Neural cell (in vitro differentiated cells): ENCODE results near the gene KCNQ5. TPM values are rescaled to one million over a fixed set of nuclear protein-coding genes. Genes with fewer than 3 reads are reported as not detected.

Experiments
- H2AFZ ChIP-seq: fragments of 200-600, 300-800 bp; sonication (generic), shearing (Covaris generic); 2 replicates; pipeline ENCODE4 v1.6.0; 2014; ENCODE audit warnings: low read depth, mild to moderate bottlenecking, antibody characterized with exemption, low read length, moderate library complexity
- H3F3A ChIP-seq: fragments of 200-600 bp; shearing (Covaris generic); 2 replicates; pipeline ENCODE4 v1.6.1; 2016; ENCODE audit warnings: mild to moderate bottlenecking, moderate library complexity, mixed read lengths, antibody characterized with exemption, low read length; ENCODE audit not compliant: insufficient read depth, poor library complexity, severe bottlenecking
- H3K27ac ChIP-seq: fragments of 200-600, 300-800 bp; sonication (generic), shearing (Covaris generic); 2 replicates; pipeline ENCODE4 v1.5.1; 2014; ENCODE audit warnings: mild to moderate bottlenecking, low read length, moderate library complexity
- H3K27me3 ChIP-seq: fragments of 300-800, 200-600 bp; sonication (generic), shearing (Covaris generic); 2 replicates; pipeline ENCODE4 v1.6.0; 2014; ENCODE audit warnings: mild to moderate bottlenecking, low read depth, low read length, moderate library complexity; ENCODE audit not compliant: insufficient read depth
- H3K36me3 ChIP-seq: fragments of 300-800, 200-600 bp; sonication (generic), shearing (Covaris generic); 2 replicates; pipeline ENCODE4 v1.5.1; 2014; ENCODE audit warnings: mild to moderate bottlenecking, antibody characterized with exemption, low read length, moderate library complexity; ENCODE audit not compliant: insufficient read depth
- H3K4me2 ChIP-seq: fragments of 300-800, 200-600 bp; sonication (generic), shearing (Covaris generic); 2 replicates; pipeline ENCODE4 v1.6.0; 2014; ENCODE audit warnings: mild to moderate bottlenecking, low read length
- H3K4me3 ChIP-seq: fragments of 300-800, 200-600 bp; sonication (generic), shearing (Covaris generic); 2 replicates; pipeline ENCODE4 v1.5.1; 2014; ENCODE audit warnings: mild to moderate bottlenecking, low read length, moderate library complexity
- H3K79me2 ChIP-seq: fragments of 200-600 bp; shearing (Covaris generic); replicated peaks from 2 replicates; pipeline ENCODE4 v1.6.0; 2014; ENCODE audit warnings: mild to moderate bottlenecking, low read length, moderate library complexity; ENCODE audit not compliant: insufficient read depth
- H3K9ac ChIP-seq: fragments of 300-800, 200-600 bp; sonication (generic), shearing (Covaris generic); 2 replicates; pipeline ENCODE4 v1.6.1; 2016; ENCODE audit warnings: mild to moderate bottlenecking, low read length, mixed read lengths
- H3K9me2 ChIP-seq: fragments of 200-600 bp; shearing (Covaris generic); 2 replicates; pipeline ENCODE4 v1.6.1; 2016; ENCODE audit warnings: mild to moderate bottlenecking, low read length, mixed read lengths; ENCODE audit not compliant: insufficient read depth
- H3K9me3 ChIP-seq: fragments of 200-600, 300-800 bp; sonication (generic), shearing (Covaris generic); 2 replicates; pipeline ENCODE4 v1.6.1; 2016; ENCODE audit warnings: mild to moderate bottlenecking, mixed run types, low read length, moderate library complexity, mixed read lengths
- H4K20me1 ChIP-seq: fragments of 200-600 bp; shearing (Covaris generic); 2 replicates; pipeline ENCODE4 v1.6.1; 2016; ENCODE audit warnings: mild to moderate bottlenecking, mixed run types; ENCODE audit not compliant: insufficient read depth
- CTCF ChIP-seq: fragments of 450-650 bp; IDR thresholded peaks from 2 replicates; pipeline ENCODE4 v1.5.1; 2014; ENCODE audit warnings: antibody characterized with exemption, mild to moderate bottlenecking, moderate library complexity; ENCODE audit not compliant: poor library complexity, severe bottlenecking
- EP300 ChIP-seq: fragments of 450-650 bp; conservative IDR thresholded peaks from 2 replicates; pipeline ENCODE4 v1.6.1; 2014; ENCODE audit warnings: antibody characterized with exemption, mild to moderate bottlenecking, moderate library complexity; ENCODE audit not compliant: poor library complexity, severe bottlenecking
- EZH2 ChIP-seq: fragments of 200-600, 300-800 bp; shearing (Covaris generic), sonication (generic); IDR thresholded peaks from 2 replicates; pipeline ENCODE4 v1.6.1; 2014; ENCODE audit warnings: antibody characterized with exemption, low read length, borderline replicate concordance, mild to moderate bottlenecking; ENCODE audit not compliant: insufficient read depth, poor library complexity, severe bottlenecking
- MXI1 ChIP-seq: fragments of 450-650 bp; conservative IDR thresholded peaks from 2 replicates; pipeline ENCODE4 v1.6.1; 2014; ENCODE audit warnings: antibody characterized with exemption, mild to moderate bottlenecking; ENCODE audit not compliant: poor library complexity, severe bottlenecking
- POLR2AphosphoS5 ChIP-seq: IDR thresholded peaks from 2 replicates; pipeline ENCODE4 v1.6.1; 2012
- RAD21 ChIP-seq: fragments of 450-650 bp; conservative IDR thresholded peaks from 2 replicates; pipeline ENCODE4 v1.6.1; 2014; ENCODE audit warnings: antibody characterized with exemption, mild to moderate bottlenecking, moderate library complexity
- REST ChIP-seq: IDR thresholded peaks from 2 replicates; pipeline ENCODE4 v1.6.1; 2012; ENCODE audit warnings: borderline replicate concordance
- SMC3 ChIP-seq: fragments of 450-650 bp; conservative IDR thresholded peaks from 2 replicates; pipeline ENCODE4 v1.6.1; 2014; ENCODE audit warnings: antibody characterized with exemption, mild to moderate bottlenecking, moderate library complexity; ENCODE audit not compliant: poor library complexity
- TAF1 ChIP-seq: IDR thresholded peaks from 2 replicates; pipeline ENCODE4 v1.6.1; 2012; ENCODE audit warnings: low read depth
- polyA minus RNA-seq: library from RNA; depleted of rRNA, polyadenylated mRNA; stranded (reverse); fragments of >200 nt; gene quantifications from 2 replicates; pipeline ENCODE4 v1.2.3, GENCODE V29; 2014
- polyA plus RNA-seq: library from polyadenylated mRNA; depleted of rRNA; stranded (reverse); fragments of >200 nt; gene quantifications from 2 replicates; pipeline ENCODE4 v1.2.3, GENCODE V29; 2014

The KCNQ5 gene
- polyA plus RNA-seq (0.10 and 0.30 TPM in 2 replicates), polyA minus RNA-seq (0.73 and 0.81 TPM in 2 replicates)

- H3K9me2 ChIP-seq = no peaks in the 10 kb centered on the region
- no peak within 1 kb of the TSS for H3K27ac ChIP-seq
- H3K9ac ChIP-seq = peak within 1 kb of the TSS; percentile 24
- no peaks in the 10 kb centered on the region for H4K20me1 ChIP-seq
- peak within 1 kb of the TSS; percentile 93 for H3K4me2 ChIP-seq
- TF ChIP-seq EZH2 (no peak), TAF1 (no peak), POLR2AphosphoS5 (no peak), RAD21 (no peak), REST (no peak), SMC3 (no peak), MXI1 (no peak), CTCF (no peak), EP300 (no peak)
- peaks cover 56% of the 10 kb centered on the region for H3K27me3 ChIP-seq
- H2AFZ ChIP-seq = no peak within 1 kb of the TSS
- H3K79me2 ChIP-seq = no peaks in the 10 kb centered on the region
- peak within 1 kb of the TSS; percentile 74 for H3K4me3 ChIP-seq
- no peaks in the 10 kb centered on the region for H3K36me3 ChIP-seq
- no peaks in the 10 kb centered on the region for H3K9me3 ChIP-seq
- H3F3A ChIP-seq = no peaks in the 10 kb centered on the region
Measured at GRCh38 chr6:72621291-72622093, at the start of gene KCNQ5. KCNQ5 (plus strand) TSS chr6:72622064.

GRCh38 chr6:72579865-72580264 lies 42.0 kb upstream of the KCNQ5 start:
- no peaks in the 10 kb centered on the region for H3K36me3 ChIP-seq
- TF ChIP-seq POLR2AphosphoS5 (no peak), EZH2 (no peak), MXI1 (no peak), REST (no peak), SMC3 (no peak), RAD21 (no peak), TAF1 (no peak), EP300 (no peak), CTCF (no peak)
- H3K9ac ChIP-seq = no peak overlapping the region
- H4K20me1 ChIP-seq = no peaks in the 10 kb centered on the region
- H3F3A ChIP-seq = no peaks in the 10 kb centered on the region
- H2AFZ ChIP-seq = no peak overlapping the region
- no peak overlapping the region for H3K4me2 ChIP-seq
- H3K9me3 ChIP-seq = no peaks in the 10 kb centered on the region
- H3K9me2 ChIP-seq = no peaks in the 10 kb centered on the region
- H3K79me2 ChIP-seq = no peaks in the 10 kb centered on the region
- no peaks in the 10 kb centered on the region for H3K27me3 ChIP-seq
- no peak overlapping the region for H3K4me3 ChIP-seq
- H3K27ac ChIP-seq = no peak overlapping the region
